ENCODE results near the gene METTL17. TPM values are rescaled to one million over a fixed set of nuclear protein-coding genes. Genes with fewer than 3 reads are reported as not detected.

METTL17 gene
- total and polyA plus RNA-seq, 2 of the 13 experiments (the other 11 are each of a cell fraction or from before 2014, with no cell fraction given) = 122 to 199 TPM

GRCh38 chr14:20970983-20971704 lies 18.6 kb upstream of the METTL17 start (continued):
- TF ChIP-seq ZNF138 (CRISPR knock-in tag; IDR thresholded peaks at IDR 0.05; ENCODE audit: low read depth) (no peak), ZNF841 (CRISPR knock-in tag; IDR thresholded peaks at IDR 0.05; ENCODE audit: borderline replicate concordance) (no peak), PLRG1 (conservative IDR thresholded peaks at IDR 0.05) (no peak), HES4 (CRISPR knock-in tag; IDR thresholded peaks at IDR 0.05; ENCODE audit: borderline replicate concordance) (no peak), DNMT3B (CRISPR knock-in tag; conservative IDR thresholded peaks at IDR 0.05) (no peak; the same call in 1 of the 2 replicates), ZNF552 (CRISPR knock-in tag; IDR thresholded peaks at IDR 0.05; ENCODE audit: borderline replicate concordance) (no peak), ZNF362 (CRISPR knock-in tag; IDR thresholded peaks at IDR 0.05; ENCODE audit: borderline replicate concordance) (no peak), MZF1 (CRISPR knock-in tag; IDR thresholded peaks at IDR 0.05; ENCODE audit: borderline replicate concordance) (no peak), ZNF354B (CRISPR knock-in tag; IDR thresholded peaks at IDR 0.05) (no peak), RXRA (CRISPR knock-in tag; IDR thresholded peaks at IDR 0.05) (no peak; the same call in 1 of the 2 replicates), ZSCAN5A (CRISPR knock-in tag; IDR thresholded peaks at IDR 0.05; ENCODE audit: borderline replicate concordance) (0 out of 2 replicates have a peak, but pooled peaks have one; percentile 61), MYC (CRISPR knock-in tag; IDR thresholded peaks at IDR 0.05; ENCODE audit: borderline replicate concordance) (peak; percentile 50; the same call in 1 of the 2 replicates), SETDB1 (CRISPR knock-in tag; IDR thresholded peaks at IDR 0.05; ENCODE audit: borderline replicate concordance) (no peak), ZNF512B (CRISPR knock-in tag; IDR thresholded peaks at IDR 0.05; ENCODE audit: borderline replicate concordance) (peak; percentile 19; the same call in 1 of the 2 replicates), GATAD2A (CRISPR knock-in tag; IDR thresholded peaks at IDR 0.05) (peak; percentile 62; the same call in 1 of the 2 replicates), ZNF513 (CRISPR knock-in tag; conservative IDR thresholded peaks at IDR 0.05) (no peak), GLMP (CRISPR knock-in tag; IDR thresholded peaks at IDR 0.05; ENCODE audit: borderline replicate concordance) (no peak)

Data from HepG2 (cell line).